OCI-LY1 (cell line): ENCODE data around the gene PRMT7.

ENCODE experiments used
- H2AFZ ChIP-seq: fragments of 200-600 bp; sonication (generic), shearing (Covaris generic); 2 replicates; pipeline ENCODE4 v1.6.0; 2014; ENCODE audit warnings: antibody characterized with exemption, mild to moderate bottlenecking, low read length
- H3F3A ChIP-seq: fragments of 200-600 bp; sonication (generic), shearing (Covaris generic); 2 replicates; pipeline ENCODE4 v1.6.0; 2014; ENCODE audit warnings: mild to moderate bottlenecking, antibody characterized with exemption, low read length, moderate library complexity; ENCODE audit not compliant: insufficient read depth
- H3K27ac ChIP-seq: fragments of 200-600 bp; sonication (generic); 2 replicates; pipeline ENCODE4 v1.5.1; 2014; ENCODE audit warnings: low read length, mixed run types, mild to moderate bottlenecking, low read depth; ENCODE audit not compliant: poor library complexity, severe bottlenecking
- H3K27me3 ChIP-seq: fragments of 200-600 bp; sonication (generic); 2 replicates; pipeline ENCODE4 v1.6.0; 2014; ENCODE audit warnings: antibody characterized with exemption, mild to moderate bottlenecking, low read length, moderate library complexity; ENCODE audit not compliant: insufficient read depth
- H3K36me3 ChIP-seq: fragments of 200-600 bp; sonication (generic); 2 replicates; pipeline ENCODE4 v1.6.1; 2014; ENCODE audit warnings: mild to moderate bottlenecking, antibody characterized with exemption, low read length, moderate library complexity, mixed read lengths; ENCODE audit not compliant: insufficient read depth
- H3K4me1 ChIP-seq: fragments of 200-600 bp; sonication (generic); 2 replicates; pipeline ENCODE4 v1.5.1; 2014; ENCODE audit warnings: mild to moderate bottlenecking, low read length, moderate library complexity; ENCODE audit not compliant: insufficient read depth, severe bottlenecking
- H3K4me2 ChIP-seq: fragments of 200-600 bp; sonication (generic), shearing (Covaris generic); 2 replicates; pipeline ENCODE4 v1.6.1; 2014; ENCODE audit warnings: low read length
- H3K4me3 ChIP-seq: fragments of 200-600 bp; sonication (generic); 2 replicates; pipeline ENCODE4 v1.5.1; 2014; ENCODE audit warnings: low read length, low read depth, mild to moderate bottlenecking, mixed read lengths; ENCODE audit not compliant: poor library complexity, severe bottlenecking
- H3K79me2 ChIP-seq: fragments of 200-600 bp; shearing (Covaris generic); 2 replicates; pipeline ENCODE4 v1.6.1; 2016; ENCODE audit warnings: mixed run types, low read length, mixed read lengths; ENCODE audit not compliant: insufficient read depth
- H3K9ac ChIP-seq: fragments of 200-600 bp; sonication (generic), shearing (Covaris generic); 2 replicates; pipeline ENCODE4 v1.6.1; 2014; ENCODE audit warnings: mild to moderate bottlenecking, low read length, mixed read lengths
- H3K9me2 ChIP-seq: fragments of 200-600 bp; sonication (generic), shearing (Covaris generic); 2 replicates; pipeline ENCODE4 v1.6.1; 2014; ENCODE audit warnings: low read depth, mild to moderate bottlenecking, low read length, mixed read lengths
- H3K9me3 ChIP-seq: fragments of 200-600 bp; shearing (Covaris generic); 2 replicates; pipeline ENCODE4 v1.6.1; 2014; ENCODE audit warnings: low read length, mixed read lengths
- H4K20me1 ChIP-seq: fragments of 200-600 bp; sonication (generic), shearing (Covaris generic); 2 replicates; pipeline ENCODE4 v1.6.0; 2016; ENCODE audit warnings: mild to moderate bottlenecking, low read length; ENCODE audit not compliant: insufficient read depth
- EZH2 ChIP-seq: fragments of 200-600 bp; sonication (generic), shearing (Covaris generic); IDR thresholded peaks from 2 replicates; pipeline ENCODE4 v1.8.0; 2017; ENCODE audit warnings: borderline replicate concordance, mixed run types, mild to moderate bottlenecking, antibody characterized with exemption, low read length, moderate library complexity, mixed read lengths
- TF ChIP-seq, protein P1 (sequence below): fragments of 200-600 bp; sonication (generic), shearing (Covaris generic); IDR thresholded peaks from 2 replicates; pipeline ENCODE4 v1.5.1; 2017; ENCODE audit warnings: mild to moderate bottlenecking, antibody characterized with exemption, low read length, moderate library complexity, mixed read lengths

Gene PRMT7

DNA sequence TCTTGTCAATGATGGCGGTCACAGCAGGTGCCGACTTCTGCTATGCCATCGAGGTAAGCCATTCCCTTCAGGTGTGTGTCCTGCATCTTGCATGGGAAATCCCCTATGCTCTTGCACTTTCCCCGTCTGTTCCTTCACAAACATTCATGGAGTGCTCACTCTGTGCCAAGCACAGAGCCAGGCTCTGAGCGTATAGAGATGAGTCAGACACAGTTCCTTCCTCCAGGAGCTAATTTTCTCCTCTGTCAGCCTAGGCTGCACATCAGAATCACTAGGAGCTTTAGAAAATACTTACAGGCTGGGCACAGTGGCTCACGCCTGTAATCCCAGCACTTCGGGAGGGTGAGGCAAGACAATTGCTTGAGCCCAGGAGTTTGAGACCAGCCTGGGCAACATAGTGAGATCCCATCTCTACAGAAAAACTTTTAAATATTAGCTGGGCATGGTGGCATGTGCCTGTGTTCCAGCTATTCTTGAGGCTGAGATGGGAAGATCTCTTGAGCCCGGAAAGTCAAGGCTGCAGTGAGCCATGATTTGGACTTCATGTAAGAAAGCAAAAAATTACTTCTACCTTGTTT, 14.1 kb downstream of the PRMT7 start:
- no peak overlapping the region for H3K9ac ChIP-seq
- H3K27ac ChIP-seq, result no peak overlapping the region
- H3K9me3 ChIP-seq, result no peaks in the 10 kb centered on the region
- no peaks in the 10 kb centered on the region for H3K4me1 ChIP-seq
- H3K79me2 ChIP-seq, result no peaks in the 10 kb centered on the region
- no peak for TF ChIP-seq EZH2
- TF ChIP-seq, protein P1, sequence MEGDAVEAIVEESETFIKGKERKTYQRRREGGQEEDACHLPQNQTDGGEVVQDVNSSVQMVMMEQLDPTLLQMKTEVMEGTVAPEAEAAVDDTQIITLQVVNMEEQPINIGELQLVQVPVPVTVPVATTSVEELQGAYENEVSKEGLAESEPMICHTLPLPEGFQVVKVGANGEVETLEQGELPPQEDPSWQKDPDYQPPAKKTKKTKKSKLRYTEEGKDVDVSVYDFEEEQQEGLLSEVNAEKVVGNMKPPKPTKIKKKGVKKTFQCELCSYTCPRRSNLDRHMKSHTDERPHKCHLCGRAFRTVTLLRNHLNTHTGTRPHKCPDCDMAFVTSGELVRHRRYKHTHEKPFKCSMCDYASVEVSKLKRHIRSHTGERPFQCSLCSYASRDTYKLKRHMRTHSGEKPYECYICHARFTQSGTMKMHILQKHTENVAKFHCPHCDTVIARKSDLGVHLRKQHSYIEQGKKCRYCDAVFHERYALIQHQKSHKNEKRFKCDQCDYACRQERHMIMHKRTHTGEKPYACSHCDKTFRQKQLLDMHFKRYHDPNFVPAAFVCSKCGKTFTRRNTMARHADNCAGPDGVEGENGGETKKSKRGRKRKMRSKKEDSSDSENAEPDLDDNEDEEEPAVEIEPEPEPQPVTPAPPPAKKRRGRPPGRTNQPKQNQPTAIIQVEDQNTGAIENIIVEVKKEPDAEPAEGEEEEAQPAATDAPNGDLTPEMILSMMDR, result no peak
- no peak overlapping the region for H3K4me2 ChIP-seq
- peaks cover 72% of the 10 kb centered on the region for H3K36me3 ChIP-seq
- no peaks in the 10 kb centered on the region for H3K27me3 ChIP-seq
- no peaks in the 10 kb centered on the region for H3K9me2 ChIP-seq
- H4K20me1 ChIP-seq, result no peaks in the 10 kb centered on the region
- no peaks in the 10 kb centered on the region for H3F3A ChIP-seq
- H3K4me3 ChIP-seq, result no peak overlapping the region
- H2AFZ ChIP-seq, result no peak overlapping the region

- H3F3A ChIP-seq, result no peaks in the 10 kb centered on the region
- H3K9me3 ChIP-seq, result no peaks in the 10 kb centered on the region
- no peak overlapping the region for H3K4me2 ChIP-seq
- no peaks in the 10 kb centered on the region for H4K20me1 ChIP-seq
- no peak overlapping the region for H3K9ac ChIP-seq
- H3K4me3 ChIP-seq, result no peak overlapping the region
- no peak overlapping the region for H2AFZ ChIP-seq
- H3K9me2 ChIP-seq, result no peaks in the 10 kb centered on the region
- H3K27ac ChIP-seq, result no peak overlapping the region
- no peaks in the 10 kb centered on the region for H3K27me3 ChIP-seq
- TF ChIP-seq, protein P1, result peak; percentile 94
- no peak for TF ChIP-seq EZH2
- H3K4me1 ChIP-seq, result peaks cover 9% of the 10 kb centered on the region
- H3K79me2 ChIP-seq, result no peaks in the 10 kb centered on the region
- H3K36me3 ChIP-seq, result peaks cover 67% of the 10 kb centered on the region
Measured at GRCh38 chr16:68328151-68328859, 17.5 kb downstream of the PRMT7 start.

- Histone ChIP-seq H3K36me3 (peaks cover 62% of the 10 kb centered on the region), H3K79me2 (no peaks in the 10 kb centered on the region), H3K9ac (no peak overlapping the region)
Measured at GRCh38 chr16:68328860-68329390, 18.1 kb downstream of the PRMT7 start.

More at GRCh38 chr16:68328860-68329390, 18.1 kb downstream of the PRMT7 start:
- Histone ChIP-seq H4K20me1 (no peaks in the 10 kb centered on the region), H3K9me3 (no peaks in the 10 kb centered on the region), H3K4me2 (no peak overlapping the region), H3F3A (no peaks in the 10 kb centered on the region), H3K9me2 (no peaks in the 10 kb centered on the region), H3K27me3 (no peaks in the 10 kb centered on the region), H2AFZ (no peak overlapping the region), H3K4me1 (peaks cover 9% of the 10 kb centered on the region), H3K27ac (no peak overlapping the region), H3K4me3 (no peak overlapping the region)
- TF ChIP-seq EZH2, result no peak
- TF ChIP-seq, protein P1, result no peak
